IMR-90 (cell line): ENCODE measurements around the gene SNED1. TPM values are rescaled to one million over a fixed set of nuclear protein-coding genes. Genes with fewer than 3 reads are reported as not detected.

Experiments used
- ATAC-seq: fragments of 200-7000 bp; cut with Tn5 transposase; 2 replicates; pipeline ENCODE4 v1.9.1; 2020; ENCODE audit warnings: low read depth, mild to moderate bottlenecking, moderate library complexity
- BruUV-seq: library from RNA; stranded (reverse); fragments of 400-500 nt; replicated peaks from 2 replicates; lab custom pipeline; 2021; lab: Mats Ljungman, UMichigan
- CTCF ChIA-PET: fragments of 300-600 bp; formaldehyde crosslinking; extraction: SDS; loops from one replicate; lab custom pipeline; 2021; ENCODE audit warnings: antibody characterized with exemption; lab: Yijun Ruan, JAX
- POLR2A ChIA-PET: fragments of 300-600 bp; sonication (Branson Sonifier 250); formaldehyde crosslinking; loops from one replicate; lab custom pipeline; 2022; ENCODE audit warnings: antibody characterized with exemption; ENCODE audit not compliant: unreplicated experiment; lab: Charles Lee
- DNase-seq: peaks from one replicate; pipeline ENCODE4 v3.0.0; 2013
- H2AFZ ChIP-seq: replicated peaks from 2 replicates; pipeline ENCODE3; 2013; ENCODE audit warnings: low read length, mild to moderate bottlenecking; ENCODE audit not compliant: poor library complexity
- H2AK5ac ChIP-seq: 2 replicates; pipeline ENCODE4 v1.6.1; 2013; ENCODE audit warnings: low read depth, low read length, inconsistent platforms
- H2AK9ac ChIP-seq: replicated peaks from 2 replicates; pipeline ENCODE3; 2013; ENCODE audit warnings: mild to moderate bottlenecking, low read depth, low read length, moderate library complexity; ENCODE audit not compliant: poor library complexity
- H2BK120ac ChIP-seq: 2 replicates; pipeline ENCODE4 v1.6.1; 2013; ENCODE audit warnings: low read depth, low read length, inconsistent platforms
- H2BK15ac ChIP-seq: 3 replicates; pipeline ENCODE4 v1.6.1; 2013; ENCODE audit warnings: low read depth, low read length, inconsistent platforms
- H2BK20ac ChIP-seq: 2 replicates; pipeline ENCODE4 v1.6.1; 2013; ENCODE audit warnings: low read depth, mild to moderate bottlenecking, inconsistent platforms, low read length, moderate library complexity
- H2BK5ac ChIP-seq: 2 replicates; pipeline ENCODE4 v1.6.1; 2013; ENCODE audit warnings: mild to moderate bottlenecking, low read depth, low read length, inconsistent platforms; ENCODE audit not compliant: poor library complexity, severe bottlenecking
- H3K14ac ChIP-seq: replicated peaks from 2 replicates; pipeline ENCODE4 v1.6.1; 2013; ENCODE audit warnings: low read depth, low read length, inconsistent platforms
- H3K18ac ChIP-seq: 2 replicates; pipeline ENCODE4 v1.6.1; 2013; ENCODE audit warnings: low read depth, low read length, control low read depth
- H3K23ac ChIP-seq: 2 replicates; pipeline ENCODE4 v1.6.1; 2013; ENCODE audit warnings: low read depth, low read length, inconsistent platforms
- H3K27ac ChIP-seq: 2 replicates; pipeline ENCODE4 v1.5.1; 2013; ENCODE audit warnings: mild to moderate bottlenecking, control low read depth, low read length; ENCODE audit not compliant: insufficient read depth
- H3K27me3 ChIP-seq: 2 replicates; pipeline ENCODE4 v1.6.1; 2013; ENCODE audit warnings: low read length; ENCODE audit not compliant: control insufficient read depth, insufficient read depth
- H3K36me3 ChIP-seq: 2 replicates; pipeline ENCODE4 v1.6.1; 2013; ENCODE audit warnings: low read length, mixed read lengths; ENCODE audit not compliant: control insufficient read depth, insufficient read depth
- H3K4ac ChIP-seq: 2 replicates; pipeline ENCODE4 v1.6.1; 2013; ENCODE audit warnings: low read depth, low read length, inconsistent platforms
- H3K4me1 ChIP-seq: 2 replicates; pipeline ENCODE4 v1.6.1; 2013; ENCODE audit warnings: low read length, mixed read lengths; ENCODE audit not compliant: control insufficient read depth, insufficient read depth
- H3K4me2 ChIP-seq: 2 replicates; pipeline ENCODE4 v1.6.1; 2013; ENCODE audit warnings: low read depth, mild to moderate bottlenecking, control low read depth, low read length, moderate library complexity
- H3K4me3 ChIP-seq: 2 replicates; pipeline ENCODE4 v1.5.1; 2013; ENCODE audit warnings: low read depth, mild to moderate bottlenecking, control low read depth, low read length, moderate library complexity; ENCODE audit not compliant: insufficient read depth
- H3K56ac ChIP-seq: 2 replicates; pipeline ENCODE4 v1.6.1; 2013; ENCODE audit warnings: low read length, inconsistent platforms; ENCODE audit not compliant: insufficient read depth; ENCODE audit errors: extremely low read depth
- H3K79me1 ChIP-seq, 2 experiments: 2 replicates each; pipeline ENCODE4 v1.6.1; 2013; ENCODE audit warnings: low read length in 2 of 2, inconsistent platforms in 1 of 2, low read depth in 1 of 2
- H3K9ac ChIP-seq: 2 replicates; pipeline ENCODE4 v1.6.1; 2013; ENCODE audit warnings: low read depth, low read length, control low read depth
- H3K9me1 ChIP-seq: 2 replicates; pipeline ENCODE4 v1.6.1; 2013; ENCODE audit warnings: low read length, inconsistent platforms; ENCODE audit not compliant: insufficient read depth
- H3K9me3 ChIP-seq: 2 replicates; pipeline ENCODE4 v1.6.1; 2013; ENCODE audit warnings: low read length; ENCODE audit not compliant: control insufficient read depth, insufficient read depth
- H4K20me1 ChIP-seq: 2 replicates; pipeline ENCODE4 v1.6.1; 2013; ENCODE audit warnings: low read length, inconsistent platforms; ENCODE audit not compliant: insufficient read depth
- H4K5ac ChIP-seq: 2 replicates; pipeline ENCODE4 v1.6.1; 2013; ENCODE audit warnings: mild to moderate bottlenecking, low read depth, low read length, control low read depth
- H4K8ac ChIP-seq, 2 experiments: 2 replicates each; pipeline ENCODE4 v1.6.1; 2013; ENCODE audit warnings: low read depth in 2 of 2, low read length in 2 of 2, control low read depth in 1 of 2, inconsistent platforms in 1 of 2
- H4K91ac ChIP-seq: 2 replicates; pipeline ENCODE4 v1.6.1; 2013; ENCODE audit warnings: low read depth, low read length, inconsistent platforms; ENCODE audit not compliant: insufficient read depth
- BHLHE40 ChIP-seq: fragments of 150-350 bp; IDR thresholded peaks from 2 replicates; pipeline ENCODE4 v1.6.1; 2016; ENCODE audit warnings: mild to moderate bottlenecking, low read depth, low read length
- CEBPB ChIP-seq: IDR thresholded peaks from 2 replicates; pipeline ENCODE4 v1.6.1; 2012; ENCODE audit warnings: low read depth, low read length, improper control_type of control experiment
- ELK1 ChIP-seq: fragments of 150-350 bp; IDR thresholded peaks from 2 replicates; pipeline ENCODE4 v1.6.1; 2016; ENCODE audit warnings: low read depth, mild to moderate bottlenecking, low read length, moderate library complexity, borderline replicate concordance
- FOS ChIP-seq: fragments of 150-350 bp; IDR thresholded peaks from 2 replicates; pipeline ENCODE4 v1.6.1; 2016; ENCODE audit warnings: low read depth, low read length
- MAFK ChIP-seq: IDR thresholded peaks from 2 replicates; pipeline ENCODE4 v1.6.1; 2012; ENCODE audit warnings: low read depth, low read length, improper control_type of control experiment
- MAZ ChIP-seq: IDR thresholded peaks from 2 replicates; pipeline ENCODE4 v1.6.1; 2012; ENCODE audit warnings: low read depth, mild to moderate bottlenecking, low read length, improper control_type of control experiment, moderate library complexity, borderline replicate concordance
- MXI1 ChIP-seq: IDR thresholded peaks from 2 replicates; pipeline ENCODE4 v1.6.1; 2012; ENCODE audit warnings: low read depth, mild to moderate bottlenecking, low read length, moderate library complexity, borderline replicate concordance
- NFE2L2 ChIP-seq: fragments of 150-350 bp; IDR thresholded peaks from 2 replicates; pipeline ENCODE4 v1.6.1; 2016; ENCODE audit warnings: low read depth, mild to moderate bottlenecking, low read length
- RAD21 ChIP-seq: IDR thresholded peaks from 2 replicates; pipeline ENCODE4 v1.6.1; 2012; ENCODE audit warnings: low read length, improper control_type of control experiment
- RCOR1 ChIP-seq: IDR thresholded peaks from 2 replicates; pipeline ENCODE4 v1.6.1; 2012; ENCODE audit warnings: mild to moderate bottlenecking, low read length, improper control_type of control experiment; ENCODE audit not compliant: insufficient replicate concordance
- SMC3 ChIP-seq: fragments of 150-350 bp; IDR thresholded peaks from 2 replicates; pipeline ENCODE4 v1.6.1; 2016; ENCODE audit warnings: low read depth, mild to moderate bottlenecking, antibody characterized with exemption, low read length, moderate library complexity
- USF2 ChIP-seq: fragments of 150-350 bp; IDR thresholded peaks from 2 replicates; pipeline ENCODE4 v1.6.1; 2017; ENCODE audit warnings: mild to moderate bottlenecking, antibody characterized with exemption, low read length, low read depth
- WGBS, 2 experiments: methylation state at CpG; one replicate each; pipeline versions ENCODE4 v1.1.5 to v1.1.7; 2013; ENCODE audit warnings: missing lambda C conversion rate in 2 of 2; ENCODE audit not compliant: insufficient read length in 1 of 2; ENCODE audit errors: extremely low coverage in 2 of 2; 5-methylcytosine and 5-hydroxymethylcytosine counted together
- dilution Hi-C: fragments of 300-500 bp; cut with HindIII; formaldehyde crosslinking; loops from one replicate; pipeline ENCODE4 v1.14.3; 2018; ENCODE audit warnings: low sequenced_read_pairs; ENCODE audit not compliant: unreplicated experiment
- in situ Hi-C: fragments of 300-500 bp; cut with MboI; formaldehyde crosslinking; loops from 3 replicates; pipeline ENCODE4 v1.14.3; 2019; ENCODE audit warnings: low sequenced_read_pairs, inconsistent platforms, mixed read lengths
- intact Hi-C: fragments of 100-400 bp; cut with micrococcal nuclease; formaldehyde crosslinking; loops from 2 replicates; pipeline ENCODE4 v1.10.0; 2022
- polyA plus RNA-seq, 3 experiments: library from polyadenylated mRNA; depleted of rRNA; stranded (reverse); fragments of >200 nt; gene quantifications; 2 replicates each; pipeline ENCODE4 v1.2.3, GENCODE V29; 2012; ENCODE audit warnings: low replicate concordance in 1 of 3
- total RNA-seq: library from RNA; depleted of rRNA; stranded (reverse); fragments of >200 nt; gene quantifications from 2 replicates; pipeline ENCODE4 v1.2.3, GENCODE V29; 2012
- TF ChIP-seq, protein P1 (sequence below): conservative IDR thresholded peaks from 2 replicates; pipeline ENCODE4 v1.5.1; 2012; ENCODE audit warnings: mild to moderate bottlenecking, low read depth, low read length, improper control_type of control experiment

SNED1 gene
- total and polyA plus RNA-seq, 2 of the 4 experiments (the other 2 are of a cell fraction) = 1.1 to 3.4 TPM

GRCh38 chr2:240985881-240986786 is 12.3 kb upstream of the SNED1 start:
- peak overlapping the region; percentile 67; the same call in 1 of the 2 replicates for H4K91ac ChIP-seq
- no peak overlapping the region for H3K23ac ChIP-seq
- TF ChIP-seq FOS (no peak), MAFK (no peak), ELK1 (no peak), NFE2L2 (no peak), RCOR1 (no peak), BHLHE40 (no peak), MAZ (no peak), SMC3 (no peak), RAD21 (no peak), CEBPB (no peak), MXI1 (no peak), USF2 (no peak)
- TF ChIP-seq, protein P1, sequence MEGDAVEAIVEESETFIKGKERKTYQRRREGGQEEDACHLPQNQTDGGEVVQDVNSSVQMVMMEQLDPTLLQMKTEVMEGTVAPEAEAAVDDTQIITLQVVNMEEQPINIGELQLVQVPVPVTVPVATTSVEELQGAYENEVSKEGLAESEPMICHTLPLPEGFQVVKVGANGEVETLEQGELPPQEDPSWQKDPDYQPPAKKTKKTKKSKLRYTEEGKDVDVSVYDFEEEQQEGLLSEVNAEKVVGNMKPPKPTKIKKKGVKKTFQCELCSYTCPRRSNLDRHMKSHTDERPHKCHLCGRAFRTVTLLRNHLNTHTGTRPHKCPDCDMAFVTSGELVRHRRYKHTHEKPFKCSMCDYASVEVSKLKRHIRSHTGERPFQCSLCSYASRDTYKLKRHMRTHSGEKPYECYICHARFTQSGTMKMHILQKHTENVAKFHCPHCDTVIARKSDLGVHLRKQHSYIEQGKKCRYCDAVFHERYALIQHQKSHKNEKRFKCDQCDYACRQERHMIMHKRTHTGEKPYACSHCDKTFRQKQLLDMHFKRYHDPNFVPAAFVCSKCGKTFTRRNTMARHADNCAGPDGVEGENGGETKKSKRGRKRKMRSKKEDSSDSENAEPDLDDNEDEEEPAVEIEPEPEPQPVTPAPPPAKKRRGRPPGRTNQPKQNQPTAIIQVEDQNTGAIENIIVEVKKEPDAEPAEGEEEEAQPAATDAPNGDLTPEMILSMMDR = no peak
- no peaks in the 10 kb centered on the region for H3K36me3 ChIP-seq
- in situ Hi-C loops (loop anchor here (5.0 kb wide), 1 partner anchor 69 kb away; no protein-coding TSS in a partner anchor), intact Hi-C loops (no loop called here), dilution Hi-C loops (no loop called here)
- H3K9ac ChIP-seq = no peak overlapping the region
- peak overlapping the region; percentile 34; the same call in 1 of the 2 replicates for H3K27ac ChIP-seq
- H2BK20ac ChIP-seq = peak overlapping the region; percentile 0
- H3K14ac ChIP-seq = no peak overlapping the region
- H3K9me3 ChIP-seq = peaks cover 11% of the 10 kb centered on the region
- POLR2A ChIA-PET = no interaction called here
- no TSS peak for BruUV-seq
- H3K4ac ChIP-seq = peak overlapping the region; percentile 72
- no peak overlapping the region for H3K56ac ChIP-seq
- no peak for DNase-seq
- ATAC-seq = no peak
- 100% methylated on average over 3 of the region's 20 CpGs; no CpG with 5 or more reads in 1 of the 2 experiments for WGBS, 2 experiments
- no peaks in the 10 kb centered on the region for H3K9me1 ChIP-seq
- H3K4me3 ChIP-seq = no peak overlapping the region
- H2BK15ac ChIP-seq = no peak overlapping the region
- H2BK120ac ChIP-seq = peak overlapping the region; percentile 67
- H4K8ac ChIP-seq = no peak overlapping the region
- peaks cover 7% of the 10 kb centered on the region; the same call in 1 of the 2 replicates for H3K27me3 ChIP-seq
- no peaks in the 10 kb centered on the region for H4K20me1 ChIP-seq
- no peak overlapping the region for H2AK9ac ChIP-seq
- H3K18ac ChIP-seq = peak overlapping the region; percentile 26; the same call in 1 of the 2 replicates
- no peak overlapping the region for H3K4me2 ChIP-seq
- H2BK5ac ChIP-seq = no peak overlapping the region
- CTCF ChIA-PET = no interaction called here
- peak overlapping the region; percentile 36; the same call in 1 of the 2 replicates for H2AK5ac ChIP-seq
- H2AFZ ChIP-seq = no peak overlapping the region
- H4K5ac ChIP-seq = peak overlapping the region; percentile 5; the same call in 1 of the 2 replicates
- no peaks in the 10 kb centered on the region for H3K79me1 ChIP-seq
- H3K4me1 ChIP-seq = peaks cover 15% of the 10 kb centered on the region
